HG03175 (cell line): Measurements from ENCODE around the gene KCNAB2.
"Not testable (repeated sequence)": the region's sequence is repeated elsewhere in the genome, so short reads cannot be mapped to it uniquely, and the experiment has no call there.

ENCODE experiments used
- ATAC-seq: cut with Tn5 transposase; IDR thresholded peaks from one replicate; pipeline ENCODE4 v1.9.1; 2021; ENCODE audit warnings: mild to moderate bottlenecking, moderate library complexity; ENCODE audit not compliant: unreplicated experiment

Gene KCNAB2

DNA sequence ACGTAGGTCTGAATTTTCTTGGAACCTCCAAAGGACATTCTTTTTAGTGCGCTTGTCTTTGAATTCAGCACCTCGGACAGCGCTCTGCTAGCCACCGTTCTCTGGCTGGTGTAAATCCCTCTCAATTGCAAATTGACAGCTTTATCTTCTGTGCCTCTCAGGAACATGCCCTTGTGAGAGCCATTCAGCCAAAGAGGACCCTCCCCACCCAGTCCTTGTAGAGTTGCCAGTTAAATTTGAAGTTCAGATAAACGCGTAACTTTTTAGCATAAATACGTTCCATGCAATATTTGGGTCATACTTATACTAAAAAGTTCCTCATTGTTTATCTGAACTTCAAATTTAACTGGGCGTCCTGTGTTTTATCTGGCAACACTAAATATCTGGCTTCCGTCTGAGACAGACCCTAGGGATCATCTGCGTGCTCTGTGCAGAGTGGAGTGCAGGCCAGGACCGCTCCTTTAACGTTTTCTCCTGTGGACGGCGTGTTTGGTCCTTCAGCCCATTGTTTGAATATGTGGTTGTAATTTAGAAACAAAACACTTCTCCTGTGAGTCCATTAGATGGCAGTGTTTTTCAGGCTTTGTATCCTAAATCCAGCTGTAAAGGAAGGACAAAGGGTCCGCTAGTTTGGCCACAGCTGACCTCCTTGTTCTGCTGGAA is 7.0 kb downstream of the KCNAB2 start:
- ATAC-seq, result no peak

DNA sequence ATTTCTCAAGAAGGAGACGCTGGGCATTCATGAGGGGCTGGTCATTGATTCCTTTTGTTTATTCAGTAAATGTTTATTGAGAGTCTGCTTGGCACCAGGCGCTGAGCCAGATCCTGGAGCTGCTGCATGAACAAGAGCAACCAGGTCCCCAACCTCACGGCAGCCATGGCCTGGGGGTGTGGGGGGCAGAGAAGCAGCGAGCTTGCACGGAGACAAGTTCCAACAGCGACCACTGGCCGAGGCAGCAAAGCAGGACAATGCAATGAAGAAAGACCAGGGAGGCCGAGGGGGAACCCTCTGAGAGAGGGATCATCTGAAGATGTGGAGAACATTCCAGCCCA is 7.5 kb downstream of the KCNAB2 start:
- ATAC-seq, result no peak

DNA sequence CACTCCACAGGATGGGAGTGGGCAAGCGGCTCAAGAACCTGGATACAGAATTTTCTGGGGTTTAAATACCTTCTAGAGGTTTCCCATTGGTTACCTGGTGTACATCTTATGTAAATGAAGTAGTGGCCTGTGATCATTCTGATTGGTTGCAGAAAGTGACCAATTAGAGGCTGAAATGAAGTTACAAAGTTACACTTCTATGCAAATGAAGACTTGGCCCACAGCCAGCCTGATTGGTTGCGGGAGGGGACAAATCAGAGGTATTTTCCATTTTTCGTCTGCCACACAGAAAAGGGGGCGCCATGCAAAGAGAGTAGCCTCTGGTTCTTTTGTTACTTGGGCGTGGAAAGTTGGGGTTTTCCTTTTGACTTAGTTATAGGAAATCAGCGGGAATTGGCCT is 8.9 kb downstream of the KCNAB2 start:
- ATAC-seq, result no peak

DNA sequence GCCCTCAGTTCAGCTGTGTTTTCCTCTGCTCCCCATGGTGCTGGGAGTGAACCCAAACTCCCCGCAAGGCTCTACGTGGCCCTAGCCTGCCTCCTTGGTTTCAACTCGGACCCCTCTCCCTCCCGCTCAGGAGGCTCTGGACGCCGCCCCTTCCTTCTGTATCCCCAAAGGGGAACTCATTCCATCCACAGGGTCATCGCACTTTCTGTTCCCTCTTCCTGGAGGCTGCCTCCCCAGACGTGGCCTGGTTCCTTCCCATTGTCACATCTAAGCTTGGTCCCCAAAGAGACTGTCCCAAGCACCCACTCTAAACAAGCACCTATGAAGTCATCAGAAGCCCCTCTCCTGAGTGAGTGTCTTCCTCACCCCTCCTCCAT is 10.9 kb downstream of the KCNAB2 start:
- no peak for ATAC-seq

DNA sequence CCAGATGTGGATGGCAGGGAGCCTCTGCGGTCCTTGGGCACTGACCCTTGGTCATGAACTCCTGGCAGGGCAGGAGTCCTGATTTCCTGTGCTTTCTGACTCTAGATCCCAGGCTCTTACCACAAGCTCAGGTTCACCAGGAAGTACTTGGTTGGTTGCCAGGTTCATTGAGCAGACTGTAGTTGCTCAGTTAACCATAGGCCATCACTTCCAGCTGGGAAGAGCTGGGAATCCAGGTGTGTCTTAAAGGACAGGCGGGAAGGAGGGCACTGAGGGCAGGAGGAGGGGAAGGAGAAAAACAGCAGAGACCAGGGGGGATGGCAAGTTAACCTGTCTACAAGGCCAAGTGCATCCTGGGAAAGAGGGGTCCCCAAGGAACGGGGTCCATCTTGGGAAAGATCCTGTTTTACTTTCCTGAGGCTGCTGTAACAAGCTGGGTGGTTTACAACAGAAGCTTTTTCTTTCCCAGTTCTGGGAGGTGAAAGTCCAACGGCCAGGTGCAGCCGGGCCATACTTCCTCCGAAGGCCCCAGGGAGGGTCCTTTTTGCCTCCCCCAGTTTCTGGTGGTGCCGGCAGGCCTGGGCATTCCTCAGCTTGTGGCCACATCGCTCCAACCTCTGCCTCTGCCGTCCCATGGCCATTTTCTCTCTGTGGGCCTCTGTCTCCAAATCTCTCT is 11.6 kb downstream of the KCNAB2 start:
- ATAC-seq, result no peak

DNA sequence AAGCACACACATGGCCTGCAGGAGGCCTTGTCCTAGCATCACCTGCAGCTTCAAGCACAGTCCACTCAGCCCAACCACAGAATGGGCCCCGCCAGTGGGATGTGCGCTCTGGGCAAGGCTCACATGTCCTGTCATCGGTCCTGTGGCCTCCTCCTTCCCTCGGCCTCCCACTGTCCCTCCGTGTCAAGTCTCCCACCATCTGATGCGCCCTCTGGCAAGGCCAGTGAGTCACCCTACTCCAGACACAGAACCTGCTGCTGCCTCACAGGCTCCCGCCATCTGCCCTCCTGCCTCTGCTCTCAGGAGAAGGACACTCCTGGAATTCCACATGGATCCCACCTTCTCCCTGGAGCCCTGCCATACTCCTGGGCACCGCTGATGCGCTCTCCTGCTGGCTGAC is 14.2 kb downstream of the KCNAB2 start:
- no peak for ATAC-seq

DNA sequence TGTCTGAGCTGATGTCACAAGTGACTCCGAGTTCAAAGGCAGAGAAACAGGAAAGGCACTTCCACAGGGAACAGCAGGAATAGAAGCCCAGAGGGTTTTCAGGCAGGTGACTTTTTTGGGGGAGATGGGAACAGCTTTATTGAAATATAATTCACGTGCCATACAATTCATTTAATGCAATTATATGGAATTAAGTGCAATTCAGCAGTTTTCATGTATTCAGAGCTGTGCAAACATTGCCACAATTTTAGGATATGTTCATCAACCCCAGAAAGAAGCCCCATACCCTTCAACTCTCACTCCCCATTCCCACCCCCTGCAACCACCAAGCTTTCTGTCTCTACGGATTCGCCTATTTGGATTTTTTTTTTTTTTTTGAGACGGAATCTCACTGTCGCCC is 17.0 kb downstream of the KCNAB2 start:
- no peak for ATAC-seq

DNA sequence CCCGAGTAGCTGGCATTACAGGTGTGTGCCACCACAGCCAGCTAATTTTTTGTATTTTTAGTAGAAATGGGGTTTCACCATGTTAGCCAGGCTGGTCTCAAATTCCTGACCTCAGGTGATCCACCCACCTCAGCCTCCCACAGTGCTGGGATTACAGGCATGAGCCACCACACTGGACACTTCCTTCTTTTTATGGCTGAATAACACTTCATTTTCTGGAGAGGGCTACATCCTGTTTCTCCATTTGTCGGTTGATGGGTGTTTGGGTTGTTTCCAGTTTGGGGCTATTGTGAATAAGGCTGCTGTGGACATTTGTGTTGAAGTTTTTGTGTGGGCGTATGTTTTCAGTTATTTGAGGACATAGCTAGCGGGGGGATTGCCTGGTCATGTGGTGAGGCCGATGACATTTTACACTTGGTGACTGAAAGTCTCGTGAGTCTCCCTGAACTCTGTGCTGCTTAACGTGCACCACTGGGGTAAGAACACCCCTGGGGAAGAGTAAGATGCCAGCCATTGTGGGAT is 17.9 kb downstream of the KCNAB2 start:
- not testable (repeated sequence) for ATAC-seq

DNA sequence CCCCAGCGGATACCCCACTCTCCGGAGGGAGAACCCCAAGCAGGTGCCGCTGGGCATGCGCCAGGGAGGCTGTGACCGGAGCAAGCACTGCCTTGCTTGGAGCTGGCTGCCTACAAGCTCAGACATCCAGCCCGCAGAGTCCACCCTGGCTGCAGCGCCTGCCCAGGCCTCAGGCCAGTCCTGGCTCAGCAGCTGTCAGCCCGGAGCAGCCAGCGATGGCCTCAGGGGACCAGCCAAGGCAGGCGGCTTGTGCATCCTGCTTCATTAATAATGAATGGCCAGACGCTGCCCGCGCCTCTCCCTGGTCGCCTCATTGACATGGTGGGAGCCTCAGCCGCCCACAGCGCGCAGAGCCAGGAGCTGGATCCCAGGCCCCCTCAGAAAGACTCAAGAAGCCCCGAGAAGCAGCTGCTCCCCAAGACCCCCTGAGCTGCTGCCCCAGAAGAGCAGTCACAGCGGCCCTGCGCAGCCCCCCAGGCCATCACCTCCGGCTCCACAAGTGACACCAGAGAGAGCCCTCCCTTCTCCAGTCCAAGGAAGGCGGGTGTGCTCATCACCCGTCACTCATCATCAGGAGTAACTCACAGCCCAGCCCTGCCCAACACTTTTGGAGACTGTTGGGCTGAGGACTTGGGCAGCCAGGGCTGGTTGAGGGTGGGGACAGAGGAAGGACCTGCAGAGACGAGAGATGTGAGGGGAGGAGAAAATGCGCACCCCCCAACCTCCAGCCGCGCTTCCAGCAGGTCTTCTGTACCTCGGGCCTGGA is 19.6 kb downstream of the KCNAB2 start:
- ATAC-seq, result no peak

DNA sequence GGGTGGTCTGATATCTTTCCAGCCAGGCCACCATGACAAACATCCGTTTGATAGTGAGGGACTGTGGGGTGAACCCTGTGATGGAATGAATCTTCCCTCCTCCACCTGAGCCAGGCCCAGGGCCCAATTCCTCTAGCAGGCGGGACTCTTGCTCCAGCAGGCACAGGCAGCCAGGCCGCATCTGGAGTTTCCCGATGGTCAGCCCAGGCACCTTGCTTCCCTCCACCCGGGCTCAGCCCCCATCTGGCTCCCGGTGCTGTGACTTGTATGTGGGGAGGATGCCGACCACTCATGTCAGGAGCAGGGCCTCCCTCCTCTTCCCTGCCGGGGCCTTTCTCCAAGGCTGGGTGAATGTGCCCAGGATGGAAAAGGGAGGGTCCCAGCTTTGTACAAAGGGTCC is 21.0 kb downstream of the KCNAB2 start:
- ATAC-seq, result no peak

DNA sequence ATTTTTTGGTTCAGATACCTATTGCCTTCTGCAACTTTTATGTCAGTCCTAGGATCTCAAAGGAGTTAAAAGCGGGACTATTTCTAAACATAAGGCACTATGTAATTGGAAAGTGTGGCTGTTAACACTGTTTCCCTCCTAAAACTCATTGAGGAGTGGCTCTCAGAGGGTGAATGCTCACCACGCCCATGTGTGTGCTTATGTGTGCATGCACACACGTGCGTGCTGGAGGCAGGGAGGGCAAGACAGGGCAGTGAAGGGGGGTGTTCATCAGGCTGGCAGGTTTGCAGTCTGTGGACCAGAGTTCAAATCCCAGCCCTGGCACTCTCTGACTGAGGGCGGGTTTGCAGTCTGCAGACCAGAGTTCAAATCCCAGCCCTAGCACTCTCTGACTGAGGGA is 22.4 kb downstream of the KCNAB2 start:
- ATAC-seq, result no peak

DNA sequence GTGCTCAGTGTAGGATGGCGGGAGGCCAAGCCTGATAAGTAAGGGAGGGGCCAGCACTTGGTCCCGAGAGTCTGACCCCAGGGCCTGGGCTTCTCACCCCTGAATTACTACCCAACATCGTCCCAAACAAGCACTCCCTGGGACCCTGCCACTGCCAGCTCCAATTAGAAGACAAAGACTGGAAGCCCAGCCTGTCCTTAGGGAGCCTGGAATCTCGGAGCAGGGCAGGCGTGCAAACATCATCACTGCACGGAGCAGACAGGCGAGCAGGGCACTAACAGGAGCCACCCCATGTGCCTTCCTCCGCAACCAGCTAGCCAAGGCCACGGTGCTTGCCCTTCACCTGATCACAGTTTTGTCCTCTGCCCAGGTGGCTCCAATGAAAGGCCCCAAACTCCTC is 23.2 kb downstream of the KCNAB2 start:
- ATAC-seq, result no peak

DNA sequence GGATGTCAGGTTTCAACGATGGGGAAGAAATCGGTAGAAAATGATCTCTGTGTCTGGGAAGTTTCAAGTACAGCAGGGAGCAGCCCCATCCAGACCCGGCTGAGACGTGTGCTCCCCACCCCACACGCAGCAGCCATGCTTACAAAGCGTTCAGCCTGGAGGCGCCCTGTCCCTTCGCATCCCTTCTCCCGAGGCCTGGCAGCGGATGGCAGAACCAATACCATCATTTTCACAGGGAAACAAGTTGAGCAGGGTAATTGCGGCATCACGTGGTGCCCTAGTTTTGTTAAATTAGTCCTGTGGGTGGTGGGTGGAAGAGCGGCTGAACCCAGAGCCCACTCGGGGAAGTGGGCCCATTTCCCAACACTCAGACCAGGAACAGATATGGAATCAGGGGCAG is 23.9 kb downstream of the KCNAB2 start:
- no peak for ATAC-seq

DNA sequence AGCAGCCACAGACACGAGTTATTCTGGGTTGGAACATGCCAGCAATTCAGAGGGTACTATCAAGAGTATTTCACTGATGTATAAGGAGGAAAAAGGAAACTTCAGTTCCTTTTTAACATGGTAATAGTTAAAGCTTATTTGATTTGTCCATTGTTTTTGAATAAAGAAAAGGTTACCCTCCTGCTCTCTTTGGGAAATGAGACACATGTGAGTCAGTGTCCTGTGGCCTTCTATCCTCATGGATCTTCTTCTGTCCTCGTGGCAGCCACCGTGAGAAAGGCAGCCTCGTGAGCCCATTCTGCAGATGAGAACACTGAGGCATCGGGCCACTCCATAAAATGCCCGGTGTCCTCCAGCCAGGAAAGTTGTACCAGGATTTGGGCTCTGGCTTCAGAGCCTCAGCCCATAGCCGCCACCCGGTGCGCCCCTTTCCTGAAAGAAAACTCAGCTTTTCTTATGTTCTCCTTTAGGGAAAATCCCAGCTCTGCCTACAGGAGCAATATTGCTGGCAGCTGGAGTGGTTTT is 24.8 kb downstream of the KCNAB2 start:
- no peak for ATAC-seq

DNA sequence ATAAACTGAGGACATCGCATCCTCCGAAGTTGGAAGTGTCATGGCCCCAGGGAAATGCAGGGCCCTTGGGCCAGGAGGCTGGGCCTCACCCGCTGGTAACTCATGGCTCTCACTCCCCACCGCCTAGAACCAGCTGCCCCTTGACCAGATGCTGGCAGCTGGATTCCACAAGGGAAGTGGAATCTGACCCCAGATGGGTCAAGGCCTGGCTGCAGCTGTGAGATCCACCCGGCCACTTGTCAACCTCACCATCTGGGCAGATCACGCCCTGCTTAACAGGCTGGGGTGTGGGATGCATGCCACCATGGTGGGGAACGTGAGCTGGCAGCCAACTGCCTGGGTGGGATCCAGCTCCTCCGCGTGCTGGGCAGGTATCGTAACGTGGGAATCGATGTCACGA is 25.5 kb downstream of the KCNAB2 start:
- no peak for ATAC-seq

DNA sequence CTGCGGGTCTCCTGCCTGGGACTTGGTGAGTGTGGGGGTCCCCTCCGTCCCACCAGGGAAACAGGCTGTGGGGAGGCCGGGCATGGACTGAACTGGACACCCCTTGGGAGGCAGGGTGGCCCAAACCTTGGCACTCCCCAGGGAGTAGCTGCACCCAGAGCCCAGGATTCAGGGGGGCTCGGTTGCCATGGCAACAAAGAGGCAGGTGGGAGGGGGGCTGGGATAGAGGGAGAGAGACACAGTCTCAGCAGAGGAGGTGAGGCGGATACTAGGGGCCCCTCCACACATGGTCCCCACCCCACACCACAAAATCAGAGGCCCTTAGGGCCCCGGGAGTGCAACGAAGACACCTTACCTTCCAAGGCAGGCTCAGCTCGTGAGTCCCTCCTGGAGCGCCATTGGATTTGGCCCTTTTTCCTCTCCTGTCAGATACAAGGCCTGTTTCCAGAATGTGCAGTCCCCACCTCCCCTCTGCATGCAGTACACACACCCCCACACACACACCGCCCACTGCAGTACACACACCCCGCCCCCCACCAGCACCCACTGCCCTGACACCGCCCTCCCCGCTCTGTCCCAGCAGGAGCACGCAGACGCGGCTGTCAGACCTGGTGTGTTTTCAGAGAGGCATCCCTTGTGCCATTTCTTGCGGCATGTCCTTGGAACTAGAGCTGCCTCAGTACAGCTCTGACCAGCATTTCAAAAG is 27.2 kb downstream of the KCNAB2 start:
- no peak for ATAC-seq

DNA sequence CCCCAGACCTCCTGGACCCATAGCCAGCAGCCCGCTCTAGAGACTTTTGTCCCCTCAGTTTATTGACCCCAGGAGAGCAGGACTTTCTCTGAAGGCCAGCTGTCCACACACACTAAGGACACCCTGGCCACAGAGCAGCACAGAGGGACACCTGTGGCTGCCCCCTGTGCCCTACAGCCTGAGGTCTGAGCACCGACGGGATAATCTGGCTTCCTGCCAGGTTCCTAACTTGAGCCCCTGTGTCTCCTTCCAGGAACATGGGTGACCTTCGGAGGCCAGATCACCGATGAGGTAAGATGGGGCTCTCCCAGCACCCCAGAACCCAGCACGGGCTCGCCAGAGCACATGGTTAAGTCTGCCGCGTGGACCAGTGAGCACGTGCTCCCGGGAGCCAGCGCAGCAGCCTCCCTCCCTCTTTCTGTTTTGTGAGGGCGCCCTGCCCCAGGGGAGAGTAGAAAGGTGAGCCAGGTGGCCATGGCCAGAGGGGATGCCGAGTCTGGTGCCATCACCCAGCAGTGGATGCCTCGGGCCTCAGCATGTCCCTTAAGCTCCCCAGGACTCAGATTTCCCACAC is 27.9 kb downstream of the KCNAB2 start:
- no peak for ATAC-seq

DNA sequence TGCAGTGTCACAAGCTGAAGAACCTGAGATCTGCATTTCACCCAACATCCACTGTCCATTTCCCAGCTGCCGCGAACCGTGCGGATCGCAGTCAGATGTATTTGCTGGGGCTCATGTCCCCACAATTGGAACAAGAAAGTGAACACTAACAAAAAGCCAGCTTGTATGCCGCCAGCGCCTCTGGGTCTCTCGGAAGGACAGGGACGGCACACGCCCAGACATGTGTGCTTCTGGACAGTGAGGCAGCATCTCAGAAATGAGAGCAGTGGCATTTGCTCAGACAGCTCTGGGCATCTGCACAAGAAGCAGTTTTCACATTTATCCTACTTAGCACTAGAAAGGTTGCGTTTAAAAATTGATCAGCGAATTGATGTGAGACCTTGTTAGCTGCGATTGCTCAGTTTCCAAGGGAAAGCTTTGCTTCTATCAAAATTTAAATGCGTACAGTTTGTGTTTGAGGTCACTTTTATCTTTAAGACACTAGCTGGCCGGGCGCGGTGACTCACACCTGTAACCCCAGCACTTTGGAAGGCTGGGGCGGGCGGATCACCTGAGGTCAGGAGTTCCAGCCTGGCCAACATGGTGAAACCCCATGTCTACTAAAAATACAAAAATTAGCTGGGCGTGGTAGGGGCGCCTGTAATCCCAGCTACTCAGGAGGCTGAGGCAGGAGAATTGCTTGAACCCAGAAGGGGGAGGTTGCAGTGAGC is 28.7 kb downstream of the KCNAB2 start:
- ATAC-seq, result no peak

DNA sequence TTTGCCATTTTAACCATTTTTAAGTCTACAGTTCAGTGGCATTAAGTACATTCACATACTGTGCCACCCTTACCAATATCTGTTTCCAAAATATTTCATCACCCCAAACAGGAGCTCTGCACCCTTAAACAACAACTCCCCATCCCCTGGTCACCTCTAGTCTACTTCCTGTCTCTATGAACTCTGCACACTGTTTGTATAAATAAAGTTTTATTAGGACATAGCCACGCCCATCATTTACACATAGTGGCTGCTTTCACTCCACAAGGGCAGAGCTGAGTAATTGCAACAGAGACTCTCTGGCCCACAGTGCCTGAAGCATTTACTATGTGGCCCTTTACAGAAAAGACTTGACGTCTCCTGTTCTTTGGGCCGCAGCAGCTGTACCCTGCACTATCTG is 30.1 kb downstream of the KCNAB2 start:
- ATAC-seq, result no peak

DNA sequence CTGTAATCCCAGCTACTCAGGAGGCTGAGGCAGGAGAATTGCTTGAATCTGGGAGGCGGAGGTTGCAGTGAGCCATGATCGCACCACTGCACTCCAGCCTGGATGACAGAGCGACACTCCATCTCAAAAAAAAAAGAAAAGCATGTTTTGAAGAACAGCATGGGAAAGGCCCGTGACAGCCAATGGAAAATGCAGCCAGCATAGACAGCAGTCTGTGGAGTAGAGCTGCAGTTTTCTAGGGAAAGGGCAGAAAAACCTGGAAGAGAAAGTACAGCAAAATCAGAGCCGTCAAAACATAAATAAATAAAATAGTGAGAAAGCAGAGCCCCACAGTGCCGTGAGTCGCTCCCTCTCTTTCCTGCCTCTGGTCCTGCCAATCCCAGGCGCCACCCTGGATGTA is 31.4 kb downstream of the KCNAB2 start:
- ATAC-seq, result not testable (repeated sequence)
